ENCODE data around the gene RAB3IP.

RAB3IP gene

GRCh38 chr12:69738351-69739286, at the start of gene RAB3IP:
TSS of gene RAB3IP (plus strand) at chr12:69738860. CDS start at chr12:69755409, 16,549 bp downstream.
- DNase-seq: peak; percentile 93

DNA sequence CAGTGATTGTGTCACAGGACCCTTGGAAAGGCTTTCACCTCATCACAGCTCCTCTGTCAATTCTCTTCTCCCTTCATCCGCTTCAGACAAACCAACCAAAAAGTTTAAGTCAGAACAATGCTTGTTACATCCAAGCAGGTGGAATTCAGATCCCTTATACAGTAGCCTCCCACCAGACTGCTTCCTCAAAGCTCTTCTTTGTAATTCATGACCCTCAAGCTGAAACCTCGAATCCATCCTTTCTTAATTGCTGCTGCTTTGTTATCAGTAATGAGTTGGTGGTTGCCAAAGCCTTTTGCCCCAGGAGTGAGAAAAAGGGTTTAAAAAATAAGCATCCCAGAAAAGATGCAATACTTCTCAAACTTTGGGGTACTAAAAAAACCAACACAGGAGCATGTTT, 49.0 kb upstream of the RAB3IP start:
- no peak for DNase-seq

GRCh38 chr12:69694123-69694522, 44.5 kb upstream of the RAB3IP start:
- no peak for DNase-seq

- no peak for DNase-seq
Measured at GRCh38 chr12:69698054-69698453, 40.6 kb upstream of the RAB3IP start.

GRCh38 chr12:69698769-69699540, 39.7 kb upstream of the RAB3IP start, which contains the start of gene BEST3:
TSS of gene BEST3 (minus strand) at chr12:69699303. CDS start at chr12:69697798, 1,505 bp downstream.
- peak; percentile 29 for DNase-seq

DNA sequence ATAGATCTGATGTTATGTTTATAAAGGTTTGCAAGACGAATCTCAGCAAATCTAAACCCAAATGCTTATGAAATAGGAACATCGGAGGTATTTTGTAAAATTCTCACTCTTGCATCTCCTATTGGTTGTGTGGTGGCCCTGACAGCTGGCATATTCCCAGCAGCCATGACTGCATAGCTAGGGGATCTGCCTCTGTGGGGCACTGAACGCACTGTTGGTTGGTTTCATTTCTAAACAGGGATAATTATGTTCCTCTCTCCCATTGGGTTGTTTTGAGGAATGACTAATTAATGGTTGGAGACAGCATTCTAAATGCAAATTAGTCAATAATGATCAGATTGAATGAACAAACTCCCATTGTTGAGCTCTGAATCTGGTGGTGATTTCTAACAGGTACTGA, 36.8 kb upstream of the RAB3IP start:
- no peak for DNase-seq

- DNase-seq: no peak
Measured at GRCh38 chr12:69703146-69703642, 35.5 kb upstream of the RAB3IP start.

DNA sequence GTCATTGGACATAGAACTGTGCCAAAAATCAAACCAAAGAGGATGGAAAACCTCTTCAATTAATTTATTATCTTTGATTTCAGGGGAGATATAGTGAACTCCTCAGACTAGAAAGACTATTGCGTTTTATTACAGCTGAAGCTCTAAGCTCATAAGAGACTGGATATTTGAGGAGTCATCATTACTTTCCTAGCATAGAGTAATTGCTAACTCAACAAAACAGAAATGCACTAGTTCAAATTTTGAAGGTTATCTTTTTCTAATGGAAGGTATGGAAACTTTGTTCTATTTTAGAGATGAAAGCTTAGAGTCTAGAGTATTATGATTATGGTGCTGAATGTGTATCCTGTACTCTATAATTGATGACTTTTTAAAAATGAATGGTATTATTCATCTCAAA, 34.3 kb upstream of the RAB3IP start:
- no peak for DNase-seq

GRCh38 chr12:69708649-69709048, 30.0 kb upstream of the RAB3IP start:
- DNase-seq: no peak

- DNase-seq: no peak
Measured at GRCh38 chr12:69712826-69713225, 25.8 kb upstream of the RAB3IP start.

DNA sequence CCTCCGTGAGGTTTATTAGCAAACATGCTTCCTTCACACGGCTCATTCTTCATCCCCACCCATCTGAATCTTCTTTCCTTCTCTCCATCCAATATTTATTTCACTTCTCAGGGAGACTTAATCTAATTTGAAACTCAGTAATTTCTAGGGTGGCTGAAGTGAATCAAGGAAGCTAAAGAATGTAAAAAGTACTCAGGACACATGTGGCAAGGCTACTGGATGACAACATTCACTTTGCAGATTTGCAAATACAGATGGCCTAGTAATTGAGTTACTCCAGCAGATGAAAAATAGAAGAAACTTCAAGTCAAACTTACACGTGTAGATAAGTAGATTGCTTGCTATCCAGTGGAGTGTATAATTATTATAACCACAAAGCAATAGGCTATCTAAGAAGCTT, 24.1 kb upstream of the RAB3IP start:
- no peak for DNase-seq

DNA sequence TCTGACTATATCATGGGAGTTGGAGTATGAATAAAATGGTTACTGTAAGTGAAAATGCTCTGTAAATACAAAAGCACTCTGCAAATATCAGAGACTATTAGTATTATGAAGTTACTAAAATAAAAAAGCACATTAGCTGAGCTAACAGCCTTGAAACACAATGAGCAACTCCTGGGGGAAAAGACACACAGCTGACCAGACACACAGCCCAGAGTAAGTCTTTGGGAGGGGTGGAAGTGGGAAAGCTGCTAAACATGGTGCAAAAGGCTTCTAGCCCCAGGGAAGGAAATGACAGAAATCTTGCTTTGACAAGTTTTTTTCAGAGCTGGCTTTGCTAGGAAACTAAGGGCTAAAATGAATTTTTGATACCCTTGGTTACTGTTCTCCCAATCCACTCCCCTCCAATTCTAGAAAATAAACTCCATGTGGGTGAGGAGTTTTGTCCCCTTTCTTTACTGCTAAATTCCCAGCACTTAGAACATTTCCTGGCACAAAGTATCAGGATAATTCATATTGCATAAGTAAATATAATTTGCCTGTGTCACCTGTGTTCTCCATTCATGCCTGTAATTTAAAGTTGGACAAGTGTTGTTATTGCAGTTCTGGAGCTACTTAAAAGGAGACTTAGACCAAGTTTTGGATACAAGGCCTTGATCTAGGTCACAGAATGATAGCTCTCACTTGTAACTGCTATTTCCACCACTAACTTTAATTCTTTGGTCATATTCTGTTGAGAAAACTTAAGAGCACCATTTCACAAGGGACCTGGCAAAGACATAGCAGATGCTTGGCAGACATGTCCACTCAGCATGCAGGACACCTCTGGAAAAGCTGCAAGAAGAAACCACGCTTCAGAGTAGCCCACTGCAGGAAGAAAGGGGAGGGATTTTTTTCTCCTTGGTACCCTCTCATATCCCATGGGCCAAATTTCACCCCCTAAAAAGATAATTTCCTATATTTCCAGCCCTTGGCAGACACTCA, 19.0 kb upstream of the RAB3IP start:
- no peak for DNase-seq

DNA sequence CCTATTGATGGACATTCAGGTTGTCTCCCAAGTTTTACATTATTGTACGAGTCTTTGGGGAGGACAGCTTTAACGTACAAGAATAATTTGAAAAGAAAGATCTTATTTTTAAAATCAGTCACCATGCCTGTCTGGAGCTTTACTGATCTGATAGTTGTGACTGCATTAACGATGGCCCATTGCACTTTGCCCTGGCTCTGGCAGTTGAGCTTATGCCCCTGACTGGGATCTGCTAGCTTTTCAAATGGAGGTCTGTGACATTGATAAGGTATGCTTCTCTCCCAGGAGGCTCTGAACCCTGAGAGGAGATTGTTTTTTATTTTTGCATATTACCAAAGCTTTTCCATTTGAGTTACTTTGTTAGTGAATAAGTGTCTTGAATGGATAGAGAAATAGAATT, 17.9 kb upstream of the RAB3IP start:
- DNase-seq: no peak

GRCh38 chr12:69726922-69727321, 11.7 kb upstream of the RAB3IP start:
- no peak for DNase-seq

DNA sequence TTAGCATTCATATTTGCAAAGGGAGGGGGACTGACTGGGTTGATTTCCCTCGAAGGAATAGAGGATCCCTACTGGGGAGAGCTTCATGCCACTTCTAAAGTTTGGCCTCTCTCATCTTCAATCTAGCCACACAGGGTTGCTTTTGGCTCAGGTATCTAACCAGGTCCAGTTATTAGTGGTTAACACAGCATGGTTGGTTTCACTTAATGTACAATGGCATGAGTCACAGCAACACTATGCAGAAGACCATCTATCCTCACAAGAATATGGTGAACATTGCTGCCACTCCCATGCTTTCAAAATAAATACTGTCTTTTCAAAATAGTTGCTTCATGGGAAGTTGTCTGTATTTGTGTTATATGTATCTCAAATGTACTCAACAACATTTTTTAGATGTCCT, 6.6 kb upstream of the RAB3IP start:
- no peak for DNase-seq

- no peak for DNase-seq
Measured at GRCh38 chr12:69733638-69734037, 5.0 kb upstream of the RAB3IP start.

GRCh38 chr12:69739287-69740191, 879 bp downstream of the RAB3IP start:
- DNase-seq: peak; percentile 56

GRCh38 chr12:69744109-69744508, 5.4 kb downstream of the RAB3IP start:
- DNase-seq: no peak

DNA sequence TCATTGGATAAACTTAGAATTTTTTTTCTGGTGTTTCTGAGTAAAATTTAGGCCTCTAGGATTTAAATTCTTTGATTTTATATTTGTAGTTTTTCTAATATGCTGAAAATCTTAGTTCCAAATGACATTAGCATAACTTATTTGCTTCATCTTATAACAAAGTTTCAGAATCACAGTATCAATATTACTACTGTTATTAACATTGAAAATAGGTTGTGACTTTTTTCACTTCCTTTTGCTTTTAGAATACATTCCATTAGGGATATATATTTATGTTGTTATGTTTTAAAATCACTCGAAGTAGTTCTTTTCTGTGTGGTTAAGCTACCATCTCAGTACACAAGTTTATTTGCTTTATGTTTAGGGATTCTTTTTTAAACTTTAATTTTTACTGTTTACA, 12.8 kb downstream of the RAB3IP start:
- DNase-seq: no peak

DNA sequence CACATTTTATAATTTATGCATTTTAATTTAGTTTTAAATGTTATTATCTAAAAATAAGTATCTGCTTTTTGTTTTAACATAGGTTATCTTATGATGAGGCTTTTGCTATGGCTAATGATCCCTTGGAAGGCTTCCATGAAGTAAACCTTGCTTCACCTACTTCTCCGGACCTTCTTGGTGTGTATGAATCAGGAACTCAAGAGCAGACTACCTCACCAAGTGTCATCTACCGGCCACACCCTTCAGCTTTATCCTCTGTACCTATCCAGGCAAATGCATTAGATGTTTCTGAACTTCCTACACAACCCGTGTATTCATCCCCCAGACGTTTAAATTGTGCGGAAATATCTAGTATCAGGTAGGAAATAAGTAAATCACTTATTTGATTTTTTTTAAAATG, 16.6 kb downstream of the RAB3IP start:
- no peak for DNase-seq

DNA sequence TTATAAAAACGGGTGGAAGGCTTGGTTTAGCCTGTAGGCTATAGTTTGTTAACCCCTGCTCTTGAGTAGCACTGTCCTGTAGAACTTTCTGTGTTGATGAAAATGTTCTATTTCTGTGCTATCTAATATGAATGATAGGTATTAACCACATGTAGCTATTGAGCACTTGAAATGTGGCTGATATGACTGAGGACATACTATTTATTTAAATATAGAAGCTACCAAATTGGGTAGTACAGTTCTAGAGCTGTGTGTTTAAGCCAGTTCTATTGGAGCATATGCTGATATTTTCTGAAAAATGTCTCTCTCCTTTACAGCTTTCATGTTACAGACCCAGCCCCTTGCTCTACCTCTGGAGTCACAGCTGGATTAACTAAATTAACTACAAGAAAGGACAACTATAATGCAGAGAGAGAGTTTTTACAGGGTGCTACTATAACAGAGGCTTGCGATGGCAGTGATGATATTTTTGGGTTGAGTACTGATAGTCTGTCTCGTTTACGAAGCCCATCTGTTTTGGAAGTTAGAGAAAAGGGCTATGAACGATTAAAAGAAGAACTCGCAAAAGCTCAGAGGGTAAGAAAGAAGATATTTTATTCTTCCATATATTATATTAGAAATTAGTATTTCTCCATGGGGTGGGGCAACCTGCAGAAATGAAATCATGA, 17.6 kb downstream of the RAB3IP start:
- no peak for DNase-seq
